Panc1 (cell line): ENCODE measurements around the gene MKKS. TPM values are rescaled to one million over a fixed set of nuclear protein-coding genes. Genes with fewer than 3 reads are reported as not detected.

ENCODE experiments used
- ATAC-seq: fragments of 200-7000 bp; cut with Tn5 transposase; 2 replicates; pipeline ENCODE4 v1.9.1; 2020; ENCODE audit warnings: mild to moderate bottlenecking, moderate library complexity
- BruUV-seq: library from RNA; stranded (reverse); fragments of 400-500 nt; replicated peaks from 2 replicates; lab custom pipeline; 2021; lab: Mats Ljungman, UMichigan
- CTCF ChIA-PET: fragments of 300-600 bp; sonication (Branson Sonifier 250); formaldehyde crosslinking; loops from one replicate; lab custom pipeline; 2022; ENCODE audit warnings: antibody characterized with exemption; lab: Charles Lee
- POLR2A ChIA-PET: fragments of 300-600 bp; sonication (Branson Sonifier 250); formaldehyde crosslinking; loops from one replicate; lab custom pipeline; 2022; ENCODE audit warnings: antibody characterized with exemption; lab: Charles Lee
- DNase-seq: peaks from one replicate; pipeline ENCODE4 v3.0.0-alpha.2; 2010; ENCODE audit warnings: low read depth, low spot score
- H3K27ac ChIP-seq: 2 replicates; pipeline ENCODE4 v1.5.1; 2011; ENCODE audit warnings: mild to moderate bottlenecking, low read length, inconsistent platforms
- H3K27me3 ChIP-seq: fragments of 200-500 bp; sonication (Bioruptor generic); 2 replicates; pipeline ENCODE4 v1.6.0; 2014; ENCODE audit warnings: low read length, inconsistent platforms; ENCODE audit not compliant: control insufficient read depth, insufficient read depth
- H3K36me3 ChIP-seq: fragments of 200-500 bp; sonication (Bioruptor generic); 2 replicates; pipeline ENCODE4 v1.5.1; 2014; ENCODE audit warnings: inconsistent platforms, mild to moderate bottlenecking, low read length, moderate library complexity; ENCODE audit not compliant: control insufficient read depth, insufficient read depth
- H3K4me1 ChIP-seq: 2 replicates; pipeline ENCODE4 v1.5.1; 2011; ENCODE audit warnings: inconsistent platforms, mild to moderate bottlenecking, low read length, moderate library complexity; ENCODE audit not compliant: control insufficient read depth, insufficient read depth
- H3K4me3 ChIP-seq, 2 experiments: 2 replicates each; pipeline ENCODE4 v1.5.1; 2011 to 2012; ENCODE audit warnings: low read depth in 2 of 2, low read length in 2 of 2, mild to moderate bottlenecking in 2 of 2, inconsistent platforms in 1 of 2, moderate library complexity in 1 of 2
- H3K9me3 ChIP-seq: fragments of 200-500 bp; sonication (Bioruptor generic); 2 replicates; pipeline ENCODE4 v1.5.1; 2014; ENCODE audit warnings: low read depth, mild to moderate bottlenecking, inconsistent platforms, low read length, moderate library complexity; ENCODE audit not compliant: control insufficient read depth, insufficient read depth
- POLR2AphosphoS5 ChIP-seq: IDR thresholded peaks from 2 replicates; pipeline ENCODE4 v1.6.1; 2012; ENCODE audit warnings: mild to moderate bottlenecking, low read depth, low read length, moderate library complexity
- SIN3A ChIP-seq: IDR thresholded peaks from 2 replicates; pipeline ENCODE4 v1.6.1; 2012; ENCODE audit warnings: low read depth, mild to moderate bottlenecking, low read length, moderate library complexity, borderline replicate concordance; ENCODE audit not compliant: insufficient read depth
- TCF7L2 ChIP-seq: IDR thresholded peaks from 2 replicates; pipeline ENCODE4 v1.6.1; 2011; ENCODE audit warnings: mild to moderate bottlenecking, low read depth, low read length, inconsistent platforms
- in situ Hi-C: cut with HindIII; loops from 2 replicates; pipeline ENCODE4 v1.10.0; 2016; ENCODE audit warnings: low sequenced_read_pairs, low pct_unique_long_range_greater_than_20kb
- intact Hi-C: fragments of 100-400 bp; cut with micrococcal nuclease; formaldehyde crosslinking; loops from one replicate; pipeline ENCODE4 v1.10.0; 2022; ENCODE audit not compliant: unreplicated experiment
- total RNA-seq: library from RNA; stranded (reverse); gene quantifications from one replicate; pipeline ENCODE4 v1.2.1, GENCODE V29; 2021; ENCODE audit not compliant: unreplicated experiment
- TF ChIP-seq, protein P1 (sequence below): fragments of 450-650 bp; IDR thresholded peaks from 2 replicates; pipeline ENCODE4 v1.5.1; 2017; ENCODE audit warnings: mild to moderate bottlenecking
- TF ChIP-seq, protein P2 (sequence below), 2 experiments: IDR thresholded peaks; 2 replicates each; pipeline ENCODE4 v1.6.1; 2011 to 2012; ENCODE audit warnings: low read depth in 2 of 2, control low read depth in 1 of 2, low read length in 1 of 2, mild to moderate bottlenecking in 1 of 2, moderate library complexity in 1 of 2; ENCODE audit not compliant: insufficient read depth in 1 of 2

Gene MKKS
- total RNA-seq, 1 experiment from 2014 or later, result 15.6 TPM

DNA sequence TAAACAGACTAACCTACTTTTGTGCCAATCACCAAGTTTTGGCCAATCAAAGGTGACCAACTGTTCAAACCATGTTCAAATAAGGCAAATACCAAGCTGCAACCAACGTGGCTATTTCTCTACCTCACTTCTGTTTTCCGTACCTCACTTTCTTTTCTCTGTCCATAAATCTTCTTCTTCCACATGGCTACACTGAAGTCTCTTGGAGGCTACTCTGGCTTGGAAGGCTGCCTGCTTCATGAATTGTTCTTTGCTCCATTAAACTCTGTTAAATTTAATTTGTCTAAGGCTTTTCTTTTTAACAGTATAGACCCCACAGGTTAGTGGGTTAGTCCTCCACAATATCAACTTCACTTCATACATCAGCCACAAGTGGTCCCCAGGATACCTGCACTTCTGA, 58.8 kb downstream of the MKKS start:
- no TSS peak for BruUV-seq
- no peak for DNase-seq
- Histone ChIP-seq H3K27me3 (no peaks in the 10 kb centered on the region), H3K27ac (no peak overlapping the region), H3K4me1 (no peaks in the 10 kb centered on the region), H3K9me3 (no peaks in the 10 kb centered on the region), H3K36me3 (no peaks in the 10 kb centered on the region), H3K4me3 (no peak overlapping the region)
- ChIA-PET CTCF (no interaction called here), POLR2A (no interaction called here)
- in situ Hi-C loops (no loop called here), intact Hi-C loops (no loop called here)
- TF ChIP-seq, protein P1, sequence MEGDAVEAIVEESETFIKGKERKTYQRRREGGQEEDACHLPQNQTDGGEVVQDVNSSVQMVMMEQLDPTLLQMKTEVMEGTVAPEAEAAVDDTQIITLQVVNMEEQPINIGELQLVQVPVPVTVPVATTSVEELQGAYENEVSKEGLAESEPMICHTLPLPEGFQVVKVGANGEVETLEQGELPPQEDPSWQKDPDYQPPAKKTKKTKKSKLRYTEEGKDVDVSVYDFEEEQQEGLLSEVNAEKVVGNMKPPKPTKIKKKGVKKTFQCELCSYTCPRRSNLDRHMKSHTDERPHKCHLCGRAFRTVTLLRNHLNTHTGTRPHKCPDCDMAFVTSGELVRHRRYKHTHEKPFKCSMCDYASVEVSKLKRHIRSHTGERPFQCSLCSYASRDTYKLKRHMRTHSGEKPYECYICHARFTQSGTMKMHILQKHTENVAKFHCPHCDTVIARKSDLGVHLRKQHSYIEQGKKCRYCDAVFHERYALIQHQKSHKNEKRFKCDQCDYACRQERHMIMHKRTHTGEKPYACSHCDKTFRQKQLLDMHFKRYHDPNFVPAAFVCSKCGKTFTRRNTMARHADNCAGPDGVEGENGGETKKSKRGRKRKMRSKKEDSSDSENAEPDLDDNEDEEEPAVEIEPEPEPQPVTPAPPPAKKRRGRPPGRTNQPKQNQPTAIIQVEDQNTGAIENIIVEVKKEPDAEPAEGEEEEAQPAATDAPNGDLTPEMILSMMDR, result no peak
- TF ChIP-seq POLR2AphosphoS5, result no peak
- TF ChIP-seq, protein P2, sequence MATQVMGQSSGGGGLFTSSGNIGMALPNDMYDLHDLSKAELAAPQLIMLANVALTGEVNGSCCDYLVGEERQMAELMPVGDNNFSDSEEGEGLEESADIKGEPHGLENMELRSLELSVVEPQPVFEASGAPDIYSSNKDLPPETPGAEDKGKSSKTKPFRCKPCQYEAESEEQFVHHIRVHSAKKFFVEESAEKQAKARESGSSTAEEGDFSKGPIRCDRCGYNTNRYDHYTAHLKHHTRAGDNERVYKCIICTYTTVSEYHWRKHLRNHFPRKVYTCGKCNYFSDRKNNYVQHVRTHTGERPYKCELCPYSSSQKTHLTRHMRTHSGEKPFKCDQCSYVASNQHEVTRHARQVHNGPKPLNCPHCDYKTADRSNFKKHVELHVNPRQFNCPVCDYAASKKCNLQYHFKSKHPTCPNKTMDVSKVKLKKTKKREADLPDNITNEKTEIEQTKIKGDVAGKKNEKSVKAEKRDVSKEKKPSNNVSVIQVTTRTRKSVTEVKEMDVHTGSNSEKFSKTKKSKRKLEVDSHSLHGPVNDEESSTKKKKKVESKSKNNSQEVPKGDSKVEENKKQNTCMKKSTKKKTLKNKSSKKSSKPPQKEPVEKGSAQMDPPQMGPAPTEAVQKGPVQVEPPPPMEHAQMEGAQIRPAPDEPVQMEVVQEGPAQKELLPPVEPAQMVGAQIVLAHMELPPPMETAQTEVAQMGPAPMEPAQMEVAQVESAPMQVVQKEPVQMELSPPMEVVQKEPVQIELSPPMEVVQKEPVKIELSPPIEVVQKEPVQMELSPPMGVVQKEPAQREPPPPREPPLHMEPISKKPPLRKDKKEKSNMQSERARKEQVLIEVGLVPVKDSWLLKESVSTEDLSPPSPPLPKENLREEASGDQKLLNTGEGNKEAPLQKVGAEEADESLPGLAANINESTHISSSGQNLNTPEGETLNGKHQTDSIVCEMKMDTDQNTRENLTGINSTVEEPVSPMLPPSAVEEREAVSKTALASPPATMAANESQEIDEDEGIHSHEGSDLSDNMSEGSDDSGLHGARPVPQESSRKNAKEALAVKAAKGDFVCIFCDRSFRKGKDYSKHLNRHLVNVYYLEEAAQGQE (IDR thresholded peaks at IDR 0.05; ENCODE audit: insufficient read depth in 1 of 2, low read depth in 2 of 2, low read length in 1 of 2), result no peak
- TF ChIP-seq TCF7L2, result no peak
- ATAC-seq, result no peak

DNA sequence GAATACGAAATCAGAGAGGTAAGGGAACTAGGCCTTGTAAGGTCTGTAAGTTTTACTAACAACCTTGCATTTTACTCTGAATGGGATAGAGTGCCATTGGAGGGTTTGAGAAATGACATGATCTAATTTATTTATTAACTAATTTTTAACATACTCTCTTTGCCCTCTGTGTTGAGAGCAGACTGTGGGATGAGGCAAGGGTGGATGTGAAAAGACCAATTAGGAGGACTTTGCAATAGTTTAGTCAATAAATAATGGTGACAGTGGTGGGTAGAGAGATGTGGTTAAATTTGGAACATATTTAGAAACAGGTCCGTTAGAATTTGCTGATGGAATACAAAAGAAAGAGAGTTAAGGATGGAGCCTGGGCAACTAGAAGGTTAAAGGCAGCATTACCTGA, 60.0 kb downstream of the MKKS start:
- in situ Hi-C loops, result no loop called here
- H3K27me3 ChIP-seq, result no peaks in the 10 kb centered on the region
- DNase-seq, result no peak
- intact Hi-C loops, result no loop called here
- H3K36me3 ChIP-seq, result no peaks in the 10 kb centered on the region
- H3K4me3 ChIP-seq, result no peak overlapping the region
- no peaks in the 10 kb centered on the region for H3K9me3 ChIP-seq
- no TSS peak for BruUV-seq
- TF ChIP-seq, protein P1, result no peak
- no peak for ATAC-seq
- H3K27ac ChIP-seq, result no peak overlapping the region
- H3K4me1 ChIP-seq, result no peaks in the 10 kb centered on the region
- ChIA-PET POLR2A (no interaction called here), CTCF (no interaction called here)

DNA sequence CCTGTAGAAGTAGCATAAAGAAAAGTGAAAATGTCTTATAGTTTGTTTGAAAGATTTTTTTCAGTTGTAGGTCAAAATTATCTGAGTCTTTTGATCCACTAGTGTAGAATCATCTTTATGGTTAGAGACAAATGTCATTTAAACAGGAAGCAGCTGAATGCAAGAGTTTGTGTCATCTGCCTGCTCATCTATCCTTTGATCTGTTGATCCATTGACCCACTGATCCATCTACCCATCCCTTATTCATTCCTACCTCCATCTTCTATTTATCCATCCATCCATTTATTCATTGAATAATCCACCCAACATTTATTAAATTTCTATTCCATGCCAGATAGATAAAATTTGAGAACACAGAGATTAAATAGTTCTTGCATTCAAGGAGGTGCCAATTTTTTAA, 62.6 kb downstream of the MKKS start:
- DNase-seq (no peak), ATAC-seq (no peak)
- H3K9me3 ChIP-seq, result no peaks in the 10 kb centered on the region
- no peaks in the 10 kb centered on the region for H3K27me3 ChIP-seq
- H3K4me3 ChIP-seq, result no peak overlapping the region
- no TSS peak for BruUV-seq
- CTCF ChIA-PET, result no interaction called here
- in situ Hi-C loops, result no loop called here
- no peaks in the 10 kb centered on the region for H3K36me3 ChIP-seq
- TF ChIP-seq POLR2AphosphoS5 (no peak), SIN3A (no peak), TCF7L2 (no peak)
- TF ChIP-seq, protein P1, result no peak
- TF ChIP-seq, protein P2 (IDR thresholded peaks at IDR 0.05; ENCODE audit: insufficient read depth in 1 of 2, low read depth in 2 of 2, low read length in 1 of 2), result no peak
- H3K27ac ChIP-seq, result no peak overlapping the region
- H3K4me1 ChIP-seq, result no peaks in the 10 kb centered on the region
- intact Hi-C loops, result no loop called here
- POLR2A ChIA-PET, result no interaction called here
